ENCODE measurements around the gene PLXNA4.
A peak's percentile ranks its signal among the peaks of the same experiment; 100 is the strongest.

The PLXNA4 gene

GRCh38 chr7:132155715-132156114 lies 420.6 kb downstream of the PLXNA4 start:
- H3K56ac ChIP-seq (ENCODE audit: low read length) = no peak overlapping the region
- H4K5ac ChIP-seq (ENCODE audit: low read length) = no peak overlapping the region
- H2BK120ac ChIP-seq (ENCODE audit: low read depth, low read length) = no peak overlapping the region
- no peaks in the 10 kb centered on the region for H3K79me1 ChIP-seq (ENCODE audit: low read length)
- H2AK5ac ChIP-seq (ENCODE audit: low read length) = no peak overlapping the region
- no peak overlapping the region for H3K18ac ChIP-seq (ENCODE audit: low read length)
- no peak overlapping the region for H3K4me2 ChIP-seq (ENCODE audit: low read length)
- H2BK5ac ChIP-seq (ENCODE audit: low read length) = no peak overlapping the region
- H3K9ac ChIP-seq (ENCODE audit: low read length) = no peak overlapping the region
- H4K8ac ChIP-seq (ENCODE audit: low read depth, low read length) = no peak overlapping the region
- no peaks in the 10 kb centered on the region for H3K79me2 ChIP-seq (ENCODE audit: control insufficient read depth, insufficient read depth, low read length)
- no peak for DNase-seq
- no peaks in the 10 kb centered on the region for H3K27me3 ChIP-seq (ENCODE audit: insufficient read depth, low read length, poor library complexity)
- WGBS (ENCODE audit: extremely low coverage, insufficient coverage, low lambda C conversion rate) = no CpG with 5 or more reads among the region's 5 CpGs
- no peak overlapping the region for H3K4ac ChIP-seq (ENCODE audit: low read depth, low read length)
- H2BK15ac ChIP-seq (replicated peaks; ENCODE audit: low read depth) = no peak overlapping the region
- no peak overlapping the region for H3K27ac ChIP-seq (ENCODE audit: low read depth, low read length)
- peaks cover 3% of the 10 kb centered on the region for H3K4me1 ChIP-seq (ENCODE audit: control insufficient read depth, low read depth, low read length)
- H3K4me3 ChIP-seq (ENCODE audit: low read length) = no peak overlapping the region
- H3K36me3 ChIP-seq (ENCODE audit: control insufficient read depth, insufficient read depth, low read length) = no peaks in the 10 kb centered on the region
- no peak overlapping the region for H3K23ac ChIP-seq (ENCODE audit: low read length)

DNA sequence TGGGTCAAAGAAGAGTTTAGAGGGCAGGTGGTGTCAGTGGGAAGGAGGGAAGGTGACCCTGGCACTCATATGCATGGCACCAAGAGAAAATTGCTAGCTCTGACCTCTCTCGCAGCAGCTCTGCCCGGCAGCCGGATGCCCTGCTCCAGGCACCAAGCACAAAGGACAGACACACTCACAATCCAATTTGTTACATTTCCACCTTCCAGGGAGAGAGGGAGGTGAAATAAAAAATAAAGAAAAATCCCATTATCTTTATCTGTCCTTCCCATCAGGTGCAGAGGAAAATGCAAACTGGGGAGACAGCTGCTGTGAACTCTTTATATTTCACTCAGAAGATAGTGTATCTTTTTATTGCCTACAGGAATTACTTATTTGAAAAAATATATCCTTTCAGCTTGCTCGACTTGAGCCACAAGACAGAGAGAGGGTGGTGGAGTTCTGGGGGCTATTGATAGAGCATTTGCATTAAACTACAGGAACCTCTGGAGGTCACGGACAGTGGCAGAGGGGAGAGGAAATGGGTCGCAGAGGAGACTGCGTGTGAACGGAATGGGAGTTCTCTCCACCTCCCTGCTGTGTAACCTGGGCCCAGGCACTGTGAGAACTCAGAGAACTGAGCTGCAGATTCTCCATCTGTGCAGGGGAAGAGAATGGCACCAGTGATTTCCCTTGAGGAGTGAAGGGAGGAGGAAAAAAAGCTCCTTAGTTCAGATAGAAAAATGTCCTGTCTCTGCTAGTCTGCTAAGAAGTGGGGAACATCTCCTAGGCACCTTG lies 421.4 kb downstream of the PLXNA4 start:
- Histone ChIP-seq H2BK15ac (replicated peaks; ENCODE audit: low read depth) (no peak overlapping the region), H3K27ac (ENCODE audit: low read depth, low read length) (no peak overlapping the region), H3K4ac (ENCODE audit: low read depth, low read length) (no peak overlapping the region), H4K5ac (ENCODE audit: low read length) (no peak overlapping the region), H3K79me2 (ENCODE audit: control insufficient read depth, insufficient read depth, low read length) (no peaks in the 10 kb centered on the region), H3K9ac (ENCODE audit: low read length) (no peak overlapping the region), H3K27me3 (ENCODE audit: insufficient read depth, low read length, poor library complexity) (no peaks in the 10 kb centered on the region), H4K8ac (ENCODE audit: low read depth, low read length) (no peak overlapping the region), H2AK5ac (ENCODE audit: low read length) (no peak overlapping the region), H3K4me1 (ENCODE audit: control insufficient read depth, low read depth, low read length) (peaks cover 3% of the 10 kb centered on the region), H3K4me2 (ENCODE audit: low read length) (no peak overlapping the region), H3K23ac (ENCODE audit: low read length) (no peak overlapping the region), H3K36me3 (ENCODE audit: control insufficient read depth, insufficient read depth, low read length) (no peaks in the 10 kb centered on the region), H2BK5ac (ENCODE audit: low read length) (no peak overlapping the region), H3K4me3 (ENCODE audit: low read length) (no peak overlapping the region), H3K18ac (ENCODE audit: low read length) (no peak overlapping the region), H3K56ac (ENCODE audit: low read length) (peak overlapping the region; percentile 15), H2BK120ac (ENCODE audit: low read depth, low read length) (no peak overlapping the region), H3K79me1 (ENCODE audit: low read length) (no peaks in the 10 kb centered on the region)
- no CpG with 5 or more reads among the region's 8 CpGs for WGBS (ENCODE audit: extremely low coverage, insufficient coverage, low lambda C conversion rate)
- no peak for DNase-seq

- no peak for DNase-seq
Observed at GRCh38 chr7:132154248-132154647, 422.0 kb downstream of the PLXNA4 start.

GRCh38 chr7:132152131-132152889 lies 424.0 kb downstream of the PLXNA4 start:
- Histone ChIP-seq H3K4ac (ENCODE audit: low read depth, low read length) (no peak overlapping the region), H2AK5ac (ENCODE audit: low read length) (no peak overlapping the region), H3K27me3 (ENCODE audit: insufficient read depth, low read length, poor library complexity) (no peaks in the 10 kb centered on the region), H3K23ac (ENCODE audit: low read length) (no peak overlapping the region), H3K56ac (ENCODE audit: low read length) (no peak overlapping the region), H3K18ac (ENCODE audit: low read length) (no peak overlapping the region), H2BK15ac (replicated peaks; ENCODE audit: low read depth) (no peak overlapping the region), H3K4me1 (ENCODE audit: control insufficient read depth, low read depth, low read length) (peaks cover 3% of the 10 kb centered on the region), H4K5ac (ENCODE audit: low read length) (no peak overlapping the region), H3K27ac (ENCODE audit: low read depth, low read length) (no peak overlapping the region), H3K4me2 (ENCODE audit: low read length) (no peak overlapping the region), H3K4me3 (ENCODE audit: low read length) (no peak overlapping the region), H3K79me2 (ENCODE audit: control insufficient read depth, insufficient read depth, low read length) (no peaks in the 10 kb centered on the region), H3K9ac (ENCODE audit: low read length) (no peak overlapping the region), H2BK5ac (ENCODE audit: low read length) (no peak overlapping the region), H4K8ac (ENCODE audit: low read depth, low read length) (no peak overlapping the region), H3K36me3 (ENCODE audit: control insufficient read depth, insufficient read depth, low read length) (no peaks in the 10 kb centered on the region), H2BK120ac (ENCODE audit: low read depth, low read length) (no peak overlapping the region), H3K79me1 (ENCODE audit: low read length) (no peaks in the 10 kb centered on the region)
- DNase-seq = no peak
- no CpG with 5 or more reads among the region's 7 CpGs for WGBS (ENCODE audit: extremely low coverage, insufficient coverage, low lambda C conversion rate)

More at GRCh38 chr7:132154248-132154647, 422.0 kb downstream of the PLXNA4 start:
- Histone ChIP-seq H2AK5ac (ENCODE audit: low read length) (no peak overlapping the region), H3K4me3 (ENCODE audit: low read length) (no peak overlapping the region), H3K23ac (ENCODE audit: low read length) (no peak overlapping the region), H3K36me3 (ENCODE audit: control insufficient read depth, insufficient read depth, low read length) (no peaks in the 10 kb centered on the region), H3K56ac (ENCODE audit: low read length) (no peak overlapping the region), H2BK120ac (ENCODE audit: low read depth, low read length) (no peak overlapping the region), H3K18ac (ENCODE audit: low read length) (no peak overlapping the region), H3K27ac (ENCODE audit: low read depth, low read length) (no peak overlapping the region), H3K4me2 (ENCODE audit: low read length) (no peak overlapping the region), H3K79me1 (ENCODE audit: low read length) (no peaks in the 10 kb centered on the region), H3K9ac (ENCODE audit: low read length) (no peak overlapping the region), H2BK15ac (replicated peaks; ENCODE audit: low read depth) (no peak overlapping the region), H3K27me3 (ENCODE audit: insufficient read depth, low read length, poor library complexity) (no peaks in the 10 kb centered on the region), H2BK5ac (ENCODE audit: low read length) (no peak overlapping the region), H3K4ac (ENCODE audit: low read depth, low read length) (no peak overlapping the region), H4K8ac (ENCODE audit: low read depth, low read length) (no peak overlapping the region), H4K5ac (ENCODE audit: low read length) (no peak overlapping the region), H3K4me1 (ENCODE audit: control insufficient read depth, low read depth, low read length) (peaks cover 3% of the 10 kb centered on the region), H3K79me2 (ENCODE audit: control insufficient read depth, insufficient read depth, low read length) (no peaks in the 10 kb centered on the region)
- WGBS (ENCODE audit: extremely low coverage, insufficient coverage, low lambda C conversion rate) = no CpG with 5 or more reads among the region's 6 CpGs

- H4K5ac ChIP-seq (ENCODE audit: low read length) = no peak overlapping the region
- H3K36me3 ChIP-seq (ENCODE audit: control insufficient read depth, insufficient read depth, low read length) = no peaks in the 10 kb centered on the region
- H3K23ac ChIP-seq (ENCODE audit: low read length) = no peak overlapping the region
- H3K4ac ChIP-seq (ENCODE audit: low read depth, low read length) = no peak overlapping the region
- no peaks in the 10 kb centered on the region for H3K79me1 ChIP-seq (ENCODE audit: low read length)
- no peak overlapping the region for H2BK120ac ChIP-seq (ENCODE audit: low read depth, low read length)
- H3K27me3 ChIP-seq (ENCODE audit: insufficient read depth, low read length, poor library complexity) = no peaks in the 10 kb centered on the region
- H2BK5ac ChIP-seq (ENCODE audit: low read length) = no peak overlapping the region
- H3K27ac ChIP-seq (ENCODE audit: low read depth, low read length) = no peak overlapping the region
- no peaks in the 10 kb centered on the region for H3K79me2 ChIP-seq (ENCODE audit: control insufficient read depth, insufficient read depth, low read length)
- no peak for DNase-seq
- H3K4me2 ChIP-seq (ENCODE audit: low read length) = no peak overlapping the region
- H3K9ac ChIP-seq (ENCODE audit: low read length) = no peak overlapping the region
- H2BK15ac ChIP-seq (replicated peaks; ENCODE audit: low read depth) = no peak overlapping the region
- H4K8ac ChIP-seq (ENCODE audit: low read depth, low read length) = no peak overlapping the region
- no peak overlapping the region for H3K56ac ChIP-seq (ENCODE audit: low read length)
- H3K4me1 ChIP-seq (ENCODE audit: control insufficient read depth, low read depth, low read length) = peaks cover 3% of the 10 kb centered on the region
- H2AK5ac ChIP-seq (ENCODE audit: low read length) = no peak overlapping the region
- H3K4me3 ChIP-seq (ENCODE audit: low read length) = no peak overlapping the region
- H3K18ac ChIP-seq (ENCODE audit: low read length) = no peak overlapping the region
- no CpG with 5 or more reads among the region's 2 CpGs for WGBS (ENCODE audit: extremely low coverage, insufficient coverage, low lambda C conversion rate)
Observed at GRCh38 chr7:132150711-132151110, 425.6 kb downstream of the PLXNA4 start.
